Thymus (tissue), 11 donors: ENCODE results near the gene PPP4R3A. TPM values are rescaled to one million over a fixed set of nuclear protein-coding genes. Genes with fewer than 3 reads are reported as not detected.

ENCODE experiments used
- DNase-seq, 9 donors: peaks; one replicate each; pipeline ENCODE4 v3.0.0-alpha.2; 2013; ENCODE audit warnings: low spot score in 9 of 9, low read depth in 6 of 9, missing footprints in 1 of 9
- H3K27ac ChIP-seq, 2 donors: one replicate each; pipeline ENCODE4 v1.5.1; 2013; ENCODE audit warnings: control low read depth in 1 of 2, low read depth in 1 of 2, low read length in 1 of 2, mild to moderate bottlenecking in 1 of 2, moderate library complexity in 1 of 2
- H3K27me3 ChIP-seq, 2 donors: one replicate each; pipeline ENCODE4 v1.5.1; 2013; ENCODE audit warnings: low read length in 1 of 2; ENCODE audit not compliant: control insufficient read depth in 2 of 2, insufficient read depth in 1 of 2
- H3K36me3 ChIP-seq, 2 donors: one replicate each; pipeline ENCODE4 v1.5.1; 2013; ENCODE audit warnings: low read length in 1 of 2, mild to moderate bottlenecking in 1 of 2, moderate library complexity in 1 of 2; ENCODE audit not compliant: control insufficient read depth in 2 of 2, insufficient read depth in 2 of 2
- H3K4me1 ChIP-seq, 2 donors: one replicate each; pipeline ENCODE4 v1.5.1; 2013; ENCODE audit warnings: low read length in 2 of 2; ENCODE audit not compliant: control insufficient read depth in 2 of 2, insufficient read depth in 2 of 2
- H3K4me3 ChIP-seq, 2 donors: one replicate each; pipeline ENCODE4 v1.5.1; 2013; ENCODE audit warnings: low read length in 2 of 2, control low read depth in 1 of 2, mild to moderate bottlenecking in 1 of 2
- H3K9me3 ChIP-seq, 2 donors: one replicate each; pipeline ENCODE4 v1.5.1; 2013; ENCODE audit warnings: low read length in 1 of 2, mild to moderate bottlenecking in 1 of 2; ENCODE audit not compliant: control insufficient read depth in 2 of 2, insufficient read depth in 1 of 2
- WGBS: extraction: QIAGEN DNeasy Blood & Tissue Kit; methylation state at CpG from one replicate; pipeline ENCODE4 v1.1.7; 2013; 5-methylcytosine and 5-hydroxymethylcytosine counted together
- polyA plus RNA-seq: library from polyadenylated mRNA; stranded (reverse); fragments of 200-250 nt; gene quantifications from one replicate; pipeline ENCODE4 v1.2.3, GENCODE V29; 2013
- total RNA-seq: library from RNA; stranded (reverse); fragments of 120-200 nt; gene quantifications from one replicate; pipeline ENCODE4 v1.2.4, GENCODE V29; 2013
- donor health status: healthy.

The PPP4R3A gene
- total and polyA plus RNA-seq, 2 donors, result 91.9 to 111 TPM

- WGBS, result under 1% methylated on average over 34 of the region's 34 CpGs
- Histone ChIP-seq H3K27ac (peak overlapping the region; percentile 100), H3K4me3 (peak overlapping the region; percentile 96 to 98), H3K9me3 (no peaks in the 10 kb centered on the region), H3K36me3 (peaks cover 3 to 16% of the 10 kb centered on the region in 2 donors), H3K27me3 (peaks cover 0 to 2% of the 10 kb centered on the region in 2 donors), H3K4me1 (peaks cover 9 to 10% of the 10 kb centered on the region in 2 donors)
- no peak for DNase-seq
Observed at GRCh38 chr14:91509878-91510170, 286 bp downstream of the PPP4R3A start.

GRCh38 chr14:91509083-91509877 lies 830 bp downstream of the PPP4R3A start:
- Histone ChIP-seq H3K36me3 (peaks cover 8 to 21% of the 10 kb centered on the region in 2 donors), H3K4me1 (peaks cover 9 to 10% of the 10 kb centered on the region in 2 donors), H3K27me3 (peaks cover 0 to 2% of the 10 kb centered on the region in 2 donors), H3K9me3 (no peaks in the 10 kb centered on the region), H3K4me3 (peak overlapping the region; percentile 96 to 98), H3K27ac (peak overlapping the region; percentile 100)
- under 1% methylated on average over 71 of the region's 71 CpGs for WGBS
- peak in 7 of 9 donors; percentile 26 to 58 (median 30) for DNase-seq

- Histone ChIP-seq H3K27ac (no peak overlapping the region), H3K9me3 (no peaks in the 10 kb centered on the region), H3K36me3 (peaks cover 10 to 33% of the 10 kb centered on the region in 2 donors), H3K27me3 (no peaks in the 10 kb centered on the region), H3K4me3 (peak overlapping the region; percentile 96 to 98), H3K4me1 (peaks cover 9 to 10% of the 10 kb centered on the region in 2 donors)
- DNase-seq, result no peak
- WGBS, result 29% methylated on average over 2 of the region's 2 CpGs
Observed at GRCh38 chr14:91508105-91508504, 2.0 kb downstream of the PPP4R3A start.

GRCh38 chr14:91506226-91506625 lies 3.9 kb downstream of the PPP4R3A start:
- no peak for DNase-seq
- Histone ChIP-seq H3K27ac (no peak overlapping the region), H3K27me3 (no peaks in the 10 kb centered on the region), H3K36me3 (peaks cover 18 to 45% of the 10 kb centered on the region in 2 donors), H3K4me1 (peaks cover 9 to 10% of the 10 kb centered on the region in 2 donors), H3K4me3 (no peak overlapping the region), H3K9me3 (no peaks in the 10 kb centered on the region)
- WGBS, result 98% methylated on average over 4 of the region's 4 CpGs

- H3K4me1 ChIP-seq, result peaks cover 5 to 6% of the 10 kb centered on the region in 2 donors
- H3K27me3 ChIP-seq, result no peaks in the 10 kb centered on the region
- WGBS, result 95% methylated on average over 4 of the region's 4 CpGs
- no peak overlapping the region for H3K27ac ChIP-seq
- DNase-seq, result no peak
- peaks cover 22 to 57% of the 10 kb centered on the region in 2 donors for H3K36me3 ChIP-seq
- H3K9me3 ChIP-seq, result no peaks in the 10 kb centered on the region
- no peak overlapping the region for H3K4me3 ChIP-seq
Observed at GRCh38 chr14:91503000-91503504, 7.1 kb downstream of the PPP4R3A start.

- WGBS, result 98% methylated on average over 11 of the region's 11 CpGs
- Histone ChIP-seq H3K4me1 (peaks cover 3% of the 10 kb centered on the region in 2 donors), H3K9me3 (no peaks in the 10 kb centered on the region), H3K4me3 (no peak overlapping the region), H3K36me3 (peaks cover 22 to 59% of the 10 kb centered on the region in 2 donors), H3K27me3 (no peaks in the 10 kb centered on the region), H3K27ac (no peak overlapping the region)
- DNase-seq, result no peak
Observed at GRCh38 chr14:91501951-91502930, 7.9 kb downstream of the PPP4R3A start.

GRCh38 chr14:91501348-91501747 lies 8.8 kb downstream of the PPP4R3A start:
- no peaks in the 10 kb centered on the region for H3K4me1 ChIP-seq
- no peak for DNase-seq
- H3K36me3 ChIP-seq, result peaks cover 19 to 53% of the 10 kb centered on the region in 2 donors
- no peaks in the 10 kb centered on the region for H3K27me3 ChIP-seq
- H3K27ac ChIP-seq, result no peak overlapping the region
- H3K9me3 ChIP-seq, result no peaks in the 10 kb centered on the region
- no peak overlapping the region for H3K4me3 ChIP-seq
- 96% methylated on average over 3 of the region's 3 CpGs for WGBS

GRCh38 chr14:91496790-91497189 lies 13.3 kb downstream of the PPP4R3A start:
- no peaks in the 10 kb centered on the region for H3K27me3 ChIP-seq
- H3K36me3 ChIP-seq, result peaks cover 4 to 22% of the 10 kb centered on the region in 2 donors
- 100% methylated on average over 1 of the region's 1 CpG for WGBS
- no peak for DNase-seq
- H3K4me1 ChIP-seq, result peaks cover 0 to 2% of the 10 kb centered on the region in 2 donors
- no peaks in the 10 kb centered on the region for H3K9me3 ChIP-seq
- H3K27ac ChIP-seq, result no peak overlapping the region
- no peak overlapping the region for H3K4me3 ChIP-seq
